ENCODE data around the gene CDH20.

DNA sequence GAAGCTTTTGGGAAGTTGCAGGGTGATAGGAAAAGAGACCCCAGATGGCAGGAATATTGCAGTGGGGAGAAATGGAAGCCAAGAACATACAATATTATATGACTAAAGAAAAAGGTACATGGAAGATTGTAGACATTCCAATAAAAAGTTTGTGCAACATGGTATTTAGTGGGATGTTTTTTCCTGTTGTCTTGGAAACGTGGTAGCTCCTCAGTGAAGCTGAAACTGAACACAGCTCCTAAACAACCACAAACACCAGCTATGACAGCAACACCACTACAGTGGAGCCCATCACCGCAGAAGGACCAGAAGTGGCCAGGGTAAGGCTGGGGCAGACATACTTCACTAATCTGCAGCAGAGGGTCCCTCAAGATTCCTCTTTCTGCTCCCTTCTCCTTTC is 246.8 kb downstream of the CDH20 start:
- TF ChIP-seq, protein P1, sequence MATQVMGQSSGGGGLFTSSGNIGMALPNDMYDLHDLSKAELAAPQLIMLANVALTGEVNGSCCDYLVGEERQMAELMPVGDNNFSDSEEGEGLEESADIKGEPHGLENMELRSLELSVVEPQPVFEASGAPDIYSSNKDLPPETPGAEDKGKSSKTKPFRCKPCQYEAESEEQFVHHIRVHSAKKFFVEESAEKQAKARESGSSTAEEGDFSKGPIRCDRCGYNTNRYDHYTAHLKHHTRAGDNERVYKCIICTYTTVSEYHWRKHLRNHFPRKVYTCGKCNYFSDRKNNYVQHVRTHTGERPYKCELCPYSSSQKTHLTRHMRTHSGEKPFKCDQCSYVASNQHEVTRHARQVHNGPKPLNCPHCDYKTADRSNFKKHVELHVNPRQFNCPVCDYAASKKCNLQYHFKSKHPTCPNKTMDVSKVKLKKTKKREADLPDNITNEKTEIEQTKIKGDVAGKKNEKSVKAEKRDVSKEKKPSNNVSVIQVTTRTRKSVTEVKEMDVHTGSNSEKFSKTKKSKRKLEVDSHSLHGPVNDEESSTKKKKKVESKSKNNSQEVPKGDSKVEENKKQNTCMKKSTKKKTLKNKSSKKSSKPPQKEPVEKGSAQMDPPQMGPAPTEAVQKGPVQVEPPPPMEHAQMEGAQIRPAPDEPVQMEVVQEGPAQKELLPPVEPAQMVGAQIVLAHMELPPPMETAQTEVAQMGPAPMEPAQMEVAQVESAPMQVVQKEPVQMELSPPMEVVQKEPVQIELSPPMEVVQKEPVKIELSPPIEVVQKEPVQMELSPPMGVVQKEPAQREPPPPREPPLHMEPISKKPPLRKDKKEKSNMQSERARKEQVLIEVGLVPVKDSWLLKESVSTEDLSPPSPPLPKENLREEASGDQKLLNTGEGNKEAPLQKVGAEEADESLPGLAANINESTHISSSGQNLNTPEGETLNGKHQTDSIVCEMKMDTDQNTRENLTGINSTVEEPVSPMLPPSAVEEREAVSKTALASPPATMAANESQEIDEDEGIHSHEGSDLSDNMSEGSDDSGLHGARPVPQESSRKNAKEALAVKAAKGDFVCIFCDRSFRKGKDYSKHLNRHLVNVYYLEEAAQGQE (IDR thresholded peaks at IDR 0.05): no peak
- TF ChIP-seq, protein P2, sequence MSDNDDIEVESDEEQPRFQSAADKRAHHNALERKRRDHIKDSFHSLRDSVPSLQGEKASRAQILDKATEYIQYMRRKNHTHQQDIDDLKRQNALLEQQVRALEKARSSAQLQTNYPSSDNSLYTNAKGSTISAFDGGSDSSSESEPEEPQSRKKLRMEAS (IDR thresholded peaks at IDR 0.05): no peak
- TF ChIP-seq, protein P3, sequence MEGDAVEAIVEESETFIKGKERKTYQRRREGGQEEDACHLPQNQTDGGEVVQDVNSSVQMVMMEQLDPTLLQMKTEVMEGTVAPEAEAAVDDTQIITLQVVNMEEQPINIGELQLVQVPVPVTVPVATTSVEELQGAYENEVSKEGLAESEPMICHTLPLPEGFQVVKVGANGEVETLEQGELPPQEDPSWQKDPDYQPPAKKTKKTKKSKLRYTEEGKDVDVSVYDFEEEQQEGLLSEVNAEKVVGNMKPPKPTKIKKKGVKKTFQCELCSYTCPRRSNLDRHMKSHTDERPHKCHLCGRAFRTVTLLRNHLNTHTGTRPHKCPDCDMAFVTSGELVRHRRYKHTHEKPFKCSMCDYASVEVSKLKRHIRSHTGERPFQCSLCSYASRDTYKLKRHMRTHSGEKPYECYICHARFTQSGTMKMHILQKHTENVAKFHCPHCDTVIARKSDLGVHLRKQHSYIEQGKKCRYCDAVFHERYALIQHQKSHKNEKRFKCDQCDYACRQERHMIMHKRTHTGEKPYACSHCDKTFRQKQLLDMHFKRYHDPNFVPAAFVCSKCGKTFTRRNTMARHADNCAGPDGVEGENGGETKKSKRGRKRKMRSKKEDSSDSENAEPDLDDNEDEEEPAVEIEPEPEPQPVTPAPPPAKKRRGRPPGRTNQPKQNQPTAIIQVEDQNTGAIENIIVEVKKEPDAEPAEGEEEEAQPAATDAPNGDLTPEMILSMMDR (IDR thresholded peaks at IDR 0.05): no peak
- TF ChIP-seq RCOR1 (IDR thresholded peaks at IDR 0.05; ENCODE audit: low read depth, low read length) (no peak), POLR2A (IDR thresholded peaks at IDR 0.05; ENCODE audit: low read length) (no peak), HDAC2 (IDR thresholded peaks at IDR 0.05) (no peak), KDM1A (IDR thresholded peaks at IDR 0.05; ENCODE audit: low read depth) (no peak)
- TF ChIP-seq, protein P4, sequence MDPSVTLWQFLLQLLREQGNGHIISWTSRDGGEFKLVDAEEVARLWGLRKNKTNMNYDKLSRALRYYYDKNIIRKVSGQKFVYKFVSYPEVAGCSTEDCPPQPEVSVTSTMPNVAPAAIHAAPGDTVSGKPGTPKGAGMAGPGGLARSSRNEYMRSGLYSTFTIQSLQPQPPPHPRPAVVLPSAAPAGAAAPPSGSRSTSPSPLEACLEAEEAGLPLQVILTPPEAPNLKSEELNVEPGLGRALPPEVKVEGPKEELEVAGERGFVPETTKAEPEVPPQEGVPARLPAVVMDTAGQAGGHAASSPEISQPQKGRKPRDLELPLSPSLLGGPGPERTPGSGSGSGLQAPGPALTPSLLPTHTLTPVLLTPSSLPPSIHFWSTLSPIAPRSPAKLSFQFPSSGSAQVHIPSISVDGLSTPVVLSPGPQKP (IDR thresholded peaks at IDR 0.05; ENCODE audit: low read depth, low read length): no peak
- TF ChIP-seq, protein P5, sequence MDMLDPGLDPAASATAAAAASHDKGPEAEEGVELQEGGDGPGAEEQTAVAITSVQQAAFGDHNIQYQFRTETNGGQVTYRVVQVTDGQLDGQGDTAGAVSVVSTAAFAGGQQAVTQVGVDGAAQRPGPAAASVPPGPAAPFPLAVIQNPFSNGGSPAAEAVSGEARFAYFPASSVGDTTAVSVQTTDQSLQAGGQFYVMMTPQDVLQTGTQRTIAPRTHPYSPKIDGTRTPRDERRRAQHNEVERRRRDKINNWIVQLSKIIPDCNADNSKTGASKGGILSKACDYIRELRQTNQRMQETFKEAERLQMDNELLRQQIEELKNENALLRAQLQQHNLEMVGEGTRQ (IDR thresholded peaks at IDR 0.05): no peak

Data from A549 (cell line).